Kidney (tissue), 14 donors: ENCODE results near the gene ADGRG1. TPM values are rescaled to one million over a fixed set of nuclear protein-coding genes. Genes with fewer than 3 reads are reported as not detected.

Experiments
- DNase-seq, 5 donors: peaks; one replicate each; pipeline ENCODE4 v3.0.0-alpha.2; 2013 to 2020
- FAIRE-seq: peaks from 2 replicates; lab custom pipeline; 2012; peaks lifted over from hg19 to GRCh38; lab: Jason Lieb, UNC
- H3K27ac ChIP-seq, 2 donors: one replicate each; pipeline ENCODE4 v1.7.0; 2013; ENCODE audit warnings: low read depth in 2 of 2, low read length in 2 of 2, inconsistent platforms in 1 of 2
- H3K27me3 ChIP-seq: one replicate; pipeline ENCODE4 v1.7.1; 2013; ENCODE audit warnings: low read length, inconsistent platforms; ENCODE audit not compliant: control insufficient read depth, insufficient read depth
- H3K36me3 ChIP-seq, 3 donors: one replicate each; pipeline versions ENCODE4 v1.7.0 to v1.7.1; 2013; ENCODE audit warnings: low read length in 3 of 3, control low read depth in 1 of 3, inconsistent platforms in 1 of 3; ENCODE audit not compliant: insufficient read depth in 3 of 3, control insufficient read depth in 2 of 3
- H3K4me1 ChIP-seq, 3 donors: one replicate each; pipeline versions ENCODE4 v1.7.0 to v1.7.1; 2013; ENCODE audit warnings: low read length in 3 of 3, inconsistent platforms in 1 of 3, low read depth in 1 of 3; ENCODE audit not compliant: control insufficient read depth in 2 of 3, insufficient read depth in 2 of 3
- H3K4me3 ChIP-seq, 3 donors: one replicate each; pipeline versions ENCODE4 v1.7.0 to v1.8.1; 2013; ENCODE audit warnings: low read length in 3 of 3, control low read depth in 1 of 3, inconsistent platforms in 1 of 3
- H3K9ac ChIP-seq, 3 donors: one replicate each; pipeline versions ENCODE4 v1.7.0 to v1.7.1; 2013; ENCODE audit warnings: low read length in 3 of 3, control low read depth in 1 of 3, inconsistent platforms in 1 of 3
- H3K9me3 ChIP-seq, 3 donors: one replicate each; pipeline versions ENCODE4 v1.7.0 to v1.7.1; 2013; ENCODE audit warnings: low read length in 3 of 3, control low read depth in 1 of 3, inconsistent platforms in 1 of 3; ENCODE audit not compliant: control insufficient read depth in 2 of 3, insufficient read depth in 1 of 3
- CTCF ChIP-seq: IDR thresholded peaks from 3 replicates; pipeline ENCODE4 v1.5.1; 2012; ENCODE audit warnings: mild to moderate bottlenecking, moderate library complexity, borderline replicate concordance; ENCODE audit not compliant: insufficient read depth; ENCODE audit errors: extremely low read depth
- intact Hi-C: fragments of 100-400 bp; cut with DNase I; formaldehyde crosslinking; loops from one replicate; pipeline ENCODE4 v1.11.1; 2022
- polyA plus RNA-seq: library from polyadenylated mRNA; stranded (reverse); fragments of 350-450 nt; fragmentation: Illumina TruSeq; extraction: RNeasy Lipid Tissue Mini Kit (QIAGEN cat#74804); gene quantifications from one replicate; pipeline ENCODE4 v1.2.3, GENCODE V29; 2014; ENCODE audit warnings: low read depth, low replicate concordance; ENCODE audit not compliant: insufficient read depth
- total RNA-seq: library from RNA; stranded (reverse); fragmentation: NEBNext Ultra II Directional; extraction: Animal tissue kit (Norgen Biotek cat#: 25700); gene quantifications from one replicate; pipeline ENCODE4 v1.2.1, GENCODE V29; 2021
- donor health status: control.
- donor health status: control.
- donor health status: control.
- donor health status: control.
- donor health status: control.
- donor health status: DM: yes; HTN: yes; CAD: no.
- donor health status: Normal renal cell carcinoma (clear cell type).

Gene ADGRG1
- total and polyA plus RNA-seq, 2 donors from 2014 or later, result 188 to 351 TPM

- Histone ChIP-seq H3K36me3 (no peaks in the 10 kb centered on the region), H3K4me1 (no peaks in the 10 kb centered on the region), H3K9me3 (no peaks in the 10 kb centered on the region), H3K4me3 (no peak overlapping the region), H3K27me3 (no peaks in the 10 kb centered on the region), H3K9ac (no peak overlapping the region), H3K27ac (no peak overlapping the region)
- no peak for TF ChIP-seq CTCF
- DNase-seq, result peak in 1 of 5 donors; percentile 46
- no peak for FAIRE-seq
- intact Hi-C loops, result no loop called here
These were observed 72.5 kb downstream of the ADGRG1 start for GRCh38 chr16:57700781-57701551.

GRCh38 chr16:57701759-57702371, 73.4 kb downstream of the ADGRG1 start:
- intact Hi-C loops, result no loop called here
- no peaks in the 10 kb centered on the region for H3K27me3 ChIP-seq
- no peaks in the 10 kb centered on the region for H3K36me3 ChIP-seq
- no peak for TF ChIP-seq CTCF
- H3K27ac ChIP-seq, result no peak overlapping the region
- H3K9ac ChIP-seq, result no peak overlapping the region
- no peaks in the 10 kb centered on the region for H3K4me1 ChIP-seq
- FAIRE-seq, result no peak
- H3K9me3 ChIP-seq, result no peaks in the 10 kb centered on the region
- no peak overlapping the region for H3K4me3 ChIP-seq
- DNase-seq, result peak in 4 of 5 donors; percentile 70 to 80 (median 78)

- Histone ChIP-seq H3K27ac (no peak overlapping the region), H3K9ac (no peak overlapping the region), H3K27me3 (no peaks in the 10 kb centered on the region), H3K4me3 (no peak overlapping the region), H3K9me3 (no peaks in the 10 kb centered on the region), H3K36me3 (no peaks in the 10 kb centered on the region), H3K4me1 (no peaks in the 10 kb centered on the region)
- FAIRE-seq (no peak), DNase-seq (no peak)
- intact Hi-C loops, result no loop called here
- TF ChIP-seq CTCF, result no peak
These were observed 75.1 kb downstream of the ADGRG1 start for GRCh38 chr16:57703416-57704010.
